Measurements from ENCODE around the gene MS4A15.

DNA sequence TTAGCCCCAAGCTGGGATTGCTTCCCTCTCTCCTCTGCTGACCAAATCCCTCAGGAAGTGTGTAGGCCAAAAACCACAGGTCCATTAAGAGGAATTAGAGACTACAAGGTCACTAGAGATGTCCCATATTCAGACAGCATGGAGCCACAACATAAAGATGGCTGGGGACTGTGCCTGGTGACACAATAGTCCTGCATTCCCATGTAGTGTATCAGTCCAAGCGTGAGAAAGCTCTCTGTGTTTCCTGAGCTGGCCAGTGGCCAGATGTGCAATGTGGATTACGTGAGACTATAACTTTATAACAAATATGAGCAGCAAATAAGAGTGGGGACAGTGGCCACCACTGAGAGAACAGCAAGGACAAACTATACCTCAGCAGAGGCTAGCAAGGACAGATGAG, 20.9 kb downstream of the MS4A15 start:
- TF ChIP-seq, protein P1, sequence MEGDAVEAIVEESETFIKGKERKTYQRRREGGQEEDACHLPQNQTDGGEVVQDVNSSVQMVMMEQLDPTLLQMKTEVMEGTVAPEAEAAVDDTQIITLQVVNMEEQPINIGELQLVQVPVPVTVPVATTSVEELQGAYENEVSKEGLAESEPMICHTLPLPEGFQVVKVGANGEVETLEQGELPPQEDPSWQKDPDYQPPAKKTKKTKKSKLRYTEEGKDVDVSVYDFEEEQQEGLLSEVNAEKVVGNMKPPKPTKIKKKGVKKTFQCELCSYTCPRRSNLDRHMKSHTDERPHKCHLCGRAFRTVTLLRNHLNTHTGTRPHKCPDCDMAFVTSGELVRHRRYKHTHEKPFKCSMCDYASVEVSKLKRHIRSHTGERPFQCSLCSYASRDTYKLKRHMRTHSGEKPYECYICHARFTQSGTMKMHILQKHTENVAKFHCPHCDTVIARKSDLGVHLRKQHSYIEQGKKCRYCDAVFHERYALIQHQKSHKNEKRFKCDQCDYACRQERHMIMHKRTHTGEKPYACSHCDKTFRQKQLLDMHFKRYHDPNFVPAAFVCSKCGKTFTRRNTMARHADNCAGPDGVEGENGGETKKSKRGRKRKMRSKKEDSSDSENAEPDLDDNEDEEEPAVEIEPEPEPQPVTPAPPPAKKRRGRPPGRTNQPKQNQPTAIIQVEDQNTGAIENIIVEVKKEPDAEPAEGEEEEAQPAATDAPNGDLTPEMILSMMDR (IDR thresholded peaks at IDR 0.05; ENCODE audit: insufficient read depth, low read length) = no peak
- TF ChIP-seq SPI1 (IDR thresholded peaks at IDR 0.05; ENCODE audit: borderline replicate concordance, low read depth) (no peak), POLR2AphosphoS5 (IDR thresholded peaks at IDR 0.05; ENCODE audit: low read depth) (no peak), GABPA (IDR thresholded peaks at IDR 0.05; ENCODE audit: low read depth) (no peak)
- TF ChIP-seq, protein P2, sequence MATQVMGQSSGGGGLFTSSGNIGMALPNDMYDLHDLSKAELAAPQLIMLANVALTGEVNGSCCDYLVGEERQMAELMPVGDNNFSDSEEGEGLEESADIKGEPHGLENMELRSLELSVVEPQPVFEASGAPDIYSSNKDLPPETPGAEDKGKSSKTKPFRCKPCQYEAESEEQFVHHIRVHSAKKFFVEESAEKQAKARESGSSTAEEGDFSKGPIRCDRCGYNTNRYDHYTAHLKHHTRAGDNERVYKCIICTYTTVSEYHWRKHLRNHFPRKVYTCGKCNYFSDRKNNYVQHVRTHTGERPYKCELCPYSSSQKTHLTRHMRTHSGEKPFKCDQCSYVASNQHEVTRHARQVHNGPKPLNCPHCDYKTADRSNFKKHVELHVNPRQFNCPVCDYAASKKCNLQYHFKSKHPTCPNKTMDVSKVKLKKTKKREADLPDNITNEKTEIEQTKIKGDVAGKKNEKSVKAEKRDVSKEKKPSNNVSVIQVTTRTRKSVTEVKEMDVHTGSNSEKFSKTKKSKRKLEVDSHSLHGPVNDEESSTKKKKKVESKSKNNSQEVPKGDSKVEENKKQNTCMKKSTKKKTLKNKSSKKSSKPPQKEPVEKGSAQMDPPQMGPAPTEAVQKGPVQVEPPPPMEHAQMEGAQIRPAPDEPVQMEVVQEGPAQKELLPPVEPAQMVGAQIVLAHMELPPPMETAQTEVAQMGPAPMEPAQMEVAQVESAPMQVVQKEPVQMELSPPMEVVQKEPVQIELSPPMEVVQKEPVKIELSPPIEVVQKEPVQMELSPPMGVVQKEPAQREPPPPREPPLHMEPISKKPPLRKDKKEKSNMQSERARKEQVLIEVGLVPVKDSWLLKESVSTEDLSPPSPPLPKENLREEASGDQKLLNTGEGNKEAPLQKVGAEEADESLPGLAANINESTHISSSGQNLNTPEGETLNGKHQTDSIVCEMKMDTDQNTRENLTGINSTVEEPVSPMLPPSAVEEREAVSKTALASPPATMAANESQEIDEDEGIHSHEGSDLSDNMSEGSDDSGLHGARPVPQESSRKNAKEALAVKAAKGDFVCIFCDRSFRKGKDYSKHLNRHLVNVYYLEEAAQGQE (IDR thresholded peaks at IDR 0.05; ENCODE audit: insufficient replicate concordance, low read depth) = no peak
